A549 treated with CORT108297 at 1 μM for 4 hours (cell line): ENCODE measurements around the gene EQTN. TPM values are rescaled to one million over a fixed set of nuclear protein-coding genes. Genes with fewer than 3 reads are reported as not detected.

Experiments
- total RNA-seq: library from RNA; stranded (reverse); fragments of 200-300 nt; extraction: Qiagen RNA extraction; gene quantifications from 5 replicates; pipeline ENCODE4 v1.2.3, GENCODE V29; 2022

Gene EQTN
- not detected in 5 replicates for total RNA-seq

DNA sequence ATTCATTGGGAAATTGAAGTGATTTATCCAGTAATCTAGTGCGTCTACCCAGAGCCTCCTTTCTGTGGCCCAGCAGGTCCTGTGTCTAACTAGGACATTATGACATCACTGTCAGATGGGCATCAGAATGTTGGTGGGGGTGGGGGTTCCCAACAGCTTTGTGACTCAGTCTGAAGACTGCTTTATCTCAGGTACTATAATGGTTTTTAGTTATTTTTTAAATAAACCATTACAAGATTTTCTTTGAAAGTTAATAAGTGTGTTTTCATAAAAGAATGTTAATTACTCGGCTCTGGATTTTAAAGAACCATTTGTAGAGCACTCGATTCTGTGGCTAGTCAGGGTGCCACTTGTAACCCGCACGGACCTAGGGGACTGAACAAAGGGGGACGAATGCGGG is at the start of gene EQTN:
EQTN (minus strand) TSS at position 101 of the 400 bp plus-strand sequence; CDS start at position 6, 95 bp downstream.

Other genes with a start within 250 kb of the EQTN start
- gene TEK, start 187.9 kb downstream of the EQTN start, total RNA-seq, result 0.02 to 0.06 TPM (median 0.03 TPM) in 5 replicates
- gene IFNK, start 227.1 kb upstream of the EQTN start, total RNA-seq, result not detected in 5 replicates
- gene MOB3B, start 232.7 kb upstream of the EQTN start, total RNA-seq, result 6.6 to 8.7 TPM (median 7.1 TPM) in 5 replicates